Measurements from ENCODE around the gene ZDHHC5. TPM values are rescaled to one million over a fixed set of nuclear protein-coding genes. Genes with fewer than 3 reads are reported as not detected.
"Not testable (repeated sequence)": the region's sequence is repeated elsewhere in the genome, so short reads cannot be mapped to it uniquely, and the experiment has no call there.

The ZDHHC5 gene
- total RNA-seq, 1 experiment from 2014 or later = 51.6 TPM

DNA sequence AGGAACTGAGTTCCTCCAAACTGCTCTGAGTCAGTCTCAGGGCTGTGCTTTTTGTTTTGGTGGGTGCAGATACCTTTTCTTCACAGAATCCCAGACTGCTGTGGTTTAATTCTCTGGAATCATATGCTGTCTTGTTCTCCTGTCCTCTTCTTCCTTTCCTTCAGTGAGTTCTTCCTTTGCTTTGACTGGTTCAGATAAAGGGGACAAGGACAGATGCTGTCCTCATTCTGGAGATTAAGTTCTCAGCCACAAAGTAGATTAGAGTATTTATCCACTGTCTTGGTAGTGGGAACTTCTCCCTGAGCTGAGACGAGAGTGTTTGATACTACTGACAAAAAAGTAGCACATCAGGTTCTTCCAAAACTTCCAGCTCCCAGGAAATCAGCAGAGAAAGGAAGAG is 13.3 kb downstream of the ZDHHC5 start:
- CTCF ChIA-PET = no interaction called here
- H3K36me3 Mint-ChIP-seq = peaks cover 47% of the 10 kb centered on the region
- H3K9me3 Mint-ChIP-seq = peaks cover 3% of the 10 kb centered on the region; the same call in 1 of the 2 replicates
- H3K27me3 Mint-ChIP-seq (ENCODE audit: low read depth) = no peaks in the 10 kb centered on the region
- POLR2A ChIA-PET = no interaction called here
- 0 out of 2 replicates have a peak overlapping the region, but pooled peaks have one; percentile 55 for H3K27ac Mint-ChIP-seq
- ATAC-seq (no peak), DNase-seq (ENCODE audit: low spot score) (no peak)
- H3K4me1 Mint-ChIP-seq = peaks cover 4% of the 10 kb centered on the region; the same call in 1 of the 2 replicates
- H3K4me3 Mint-ChIP-seq = no peak overlapping the region
- no peak for TF ChIP-seq MXD4 (CRISPR knock-in tag; IDR thresholded peaks at IDR 0.05; ENCODE audit: borderline replicate concordance)
- no peak for TF ChIP-seq ZNF396 (CRISPR knock-in tag; IDR thresholded peaks at IDR 0.05; ENCODE audit: borderline replicate concordance)
- TF ChIP-seq RORB (CRISPR knock-in tag; IDR thresholded peaks at IDR 0.05) = no peak
- no peak for TF ChIP-seq HMGA2 (CRISPR knock-in tag; IDR thresholded peaks at IDR 0.05)
- TF ChIP-seq, protein P1, sequence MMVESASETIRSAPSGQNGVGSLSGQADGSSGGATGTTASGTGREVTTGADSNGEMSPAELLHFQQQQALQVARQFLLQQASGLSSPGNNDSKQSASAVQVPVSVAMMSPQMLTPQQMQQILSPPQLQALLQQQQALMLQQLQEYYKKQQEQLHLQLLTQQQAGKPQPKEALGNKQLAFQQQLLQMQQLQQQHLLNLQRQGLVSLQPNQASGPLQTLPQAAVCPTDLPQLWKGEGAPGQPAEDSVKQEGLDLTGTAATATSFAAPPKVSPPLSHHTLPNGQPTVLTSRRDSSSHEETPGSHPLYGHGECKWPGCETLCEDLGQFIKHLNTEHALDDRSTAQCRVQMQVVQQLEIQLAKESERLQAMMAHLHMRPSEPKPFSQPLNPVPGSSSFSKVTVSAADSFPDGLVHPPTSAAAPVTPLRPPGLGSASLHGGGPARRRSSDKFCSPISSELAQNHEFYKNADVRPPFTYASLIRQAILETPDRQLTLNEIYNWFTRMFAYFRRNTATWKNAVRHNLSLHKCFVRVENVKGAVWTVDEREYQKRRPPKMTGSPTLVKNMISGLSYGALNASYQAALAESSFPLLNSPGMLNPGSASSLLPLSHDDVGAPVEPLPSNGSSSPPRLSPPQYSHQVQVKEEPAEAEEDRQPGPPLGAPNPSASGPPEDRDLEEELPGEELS (CRISPR knock-in tag; IDR thresholded peaks at IDR 0.05) = no peak
- no peak for TF ChIP-seq ZNF138 (CRISPR knock-in tag; conservative IDR thresholded peaks at IDR 0.05)
- no peak for TF ChIP-seq OVOL2 (CRISPR knock-in tag; IDR thresholded peaks at IDR 0.05; ENCODE audit: borderline replicate concordance)
- TF ChIP-seq, protein P2, sequence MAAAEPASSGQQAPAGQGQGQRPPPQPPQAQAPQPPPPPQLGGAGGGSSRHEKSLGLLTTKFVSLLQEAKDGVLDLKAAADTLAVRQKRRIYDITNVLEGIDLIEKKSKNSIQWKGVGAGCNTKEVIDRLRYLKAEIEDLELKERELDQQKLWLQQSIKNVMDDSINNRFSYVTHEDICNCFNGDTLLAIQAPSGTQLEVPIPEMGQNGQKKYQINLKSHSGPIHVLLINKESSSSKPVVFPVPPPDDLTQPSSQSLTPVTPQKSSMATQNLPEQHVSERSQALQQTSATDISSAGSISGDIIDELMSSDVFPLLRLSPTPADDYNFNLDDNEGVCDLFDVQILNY (CRISPR knock-in tag; IDR thresholded peaks at IDR 0.05) = no peak
- no peak for TF ChIP-seq FOXJ3 (CRISPR knock-in tag; IDR thresholded peaks at IDR 0.05; ENCODE audit: borderline replicate concordance)
- TF ChIP-seq, protein P3, sequence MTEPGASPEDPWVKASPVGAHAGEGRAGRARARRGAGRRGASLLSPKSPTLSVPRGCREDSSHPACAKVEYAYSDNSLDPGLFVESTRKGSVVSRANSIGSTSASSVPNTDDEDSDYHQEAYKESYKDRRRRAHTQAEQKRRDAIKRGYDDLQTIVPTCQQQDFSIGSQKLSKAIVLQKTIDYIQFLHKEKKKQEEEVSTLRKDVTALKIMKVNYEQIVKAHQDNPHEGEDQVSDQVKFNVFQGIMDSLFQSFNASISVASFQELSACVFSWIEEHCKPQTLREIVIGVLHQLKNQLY (CRISPR knock-in tag; IDR thresholded peaks at IDR 0.05) = no peak
- TF ChIP-seq JAZF1 (CRISPR knock-in tag; IDR thresholded peaks at IDR 0.05) = no peak
- TF ChIP-seq NFYB (CRISPR knock-in tag; conservative IDR thresholded peaks at IDR 0.05; ENCODE audit: low read depth) = no peak
- no peak for TF ChIP-seq IRF2 (CRISPR knock-in tag; IDR thresholded peaks at IDR 0.05; ENCODE audit: borderline replicate concordance, low read depth)
- no peak for TF ChIP-seq SMAD3 (CRISPR knock-in tag; IDR thresholded peaks at IDR 0.05; ENCODE audit: borderline replicate concordance)
- TF ChIP-seq, protein P4, sequence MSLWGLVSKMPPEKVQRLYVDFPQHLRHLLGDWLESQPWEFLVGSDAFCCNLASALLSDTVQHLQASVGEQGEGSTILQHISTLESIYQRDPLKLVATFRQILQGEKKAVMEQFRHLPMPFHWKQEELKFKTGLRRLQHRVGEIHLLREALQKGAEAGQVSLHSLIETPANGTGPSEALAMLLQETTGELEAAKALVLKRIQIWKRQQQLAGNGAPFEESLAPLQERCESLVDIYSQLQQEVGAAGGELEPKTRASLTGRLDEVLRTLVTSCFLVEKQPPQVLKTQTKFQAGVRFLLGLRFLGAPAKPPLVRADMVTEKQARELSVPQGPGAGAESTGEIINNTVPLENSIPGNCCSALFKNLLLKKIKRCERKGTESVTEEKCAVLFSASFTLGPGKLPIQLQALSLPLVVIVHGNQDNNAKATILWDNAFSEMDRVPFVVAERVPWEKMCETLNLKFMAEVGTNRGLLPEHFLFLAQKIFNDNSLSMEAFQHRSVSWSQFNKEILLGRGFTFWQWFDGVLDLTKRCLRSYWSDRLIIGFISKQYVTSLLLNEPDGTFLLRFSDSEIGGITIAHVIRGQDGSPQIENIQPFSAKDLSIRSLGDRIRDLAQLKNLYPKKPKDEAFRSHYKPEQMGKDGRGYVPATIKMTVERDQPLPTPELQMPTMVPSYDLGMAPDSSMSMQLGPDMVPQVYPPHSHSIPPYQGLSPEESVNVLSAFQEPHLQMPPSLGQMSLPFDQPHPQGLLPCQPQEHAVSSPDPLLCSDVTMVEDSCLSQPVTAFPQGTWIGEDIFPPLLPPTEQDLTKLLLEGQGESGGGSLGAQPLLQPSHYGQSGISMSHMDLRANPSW (CRISPR knock-in tag; conservative IDR thresholded peaks at IDR 0.05; ENCODE audit: low read depth) = no peak
- TF ChIP-seq, protein P5, sequence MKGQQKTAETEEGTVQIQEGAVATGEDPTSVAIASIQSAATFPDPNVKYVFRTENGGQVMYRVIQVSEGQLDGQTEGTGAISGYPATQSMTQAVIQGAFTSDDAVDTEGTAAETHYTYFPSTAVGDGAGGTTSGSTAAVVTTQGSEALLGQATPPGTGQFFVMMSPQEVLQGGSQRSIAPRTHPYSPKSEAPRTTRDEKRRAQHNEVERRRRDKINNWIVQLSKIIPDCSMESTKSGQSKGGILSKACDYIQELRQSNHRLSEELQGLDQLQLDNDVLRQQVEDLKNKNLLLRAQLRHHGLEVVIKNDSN (CRISPR knock-in tag; IDR thresholded peaks at IDR 0.05) = no peak
- TF ChIP-seq, protein P6, sequence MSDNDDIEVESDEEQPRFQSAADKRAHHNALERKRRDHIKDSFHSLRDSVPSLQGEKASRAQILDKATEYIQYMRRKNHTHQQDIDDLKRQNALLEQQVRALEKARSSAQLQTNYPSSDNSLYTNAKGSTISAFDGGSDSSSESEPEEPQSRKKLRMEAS (CRISPR knock-in tag; IDR thresholded peaks at IDR 0.05) = no peak
- TF ChIP-seq GRHL2 (CRISPR knock-in tag; IDR thresholded peaks at IDR 0.05; ENCODE audit: insufficient replicate concordance, severe bottlenecking) = no peak

DNA sequence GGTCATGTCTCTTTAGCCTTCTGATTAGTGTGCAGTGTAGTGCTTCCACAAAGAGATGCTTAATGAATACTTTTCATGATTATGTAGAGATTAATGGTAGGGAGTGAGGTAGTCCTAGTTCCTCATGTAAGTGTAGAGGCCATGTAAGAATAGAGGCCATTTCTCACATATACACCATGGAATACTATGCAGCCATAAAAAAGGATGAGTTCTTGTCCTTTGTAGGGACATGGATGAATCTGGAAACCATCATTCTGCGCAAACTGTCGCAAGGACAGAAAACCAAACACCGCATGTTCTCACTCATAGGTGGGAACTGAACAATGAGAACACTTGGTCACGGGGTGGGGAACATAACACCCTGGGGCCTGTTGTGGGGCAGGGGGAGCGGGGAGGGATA is 22.6 kb downstream of the ZDHHC5 start:
- POLR2A ChIA-PET; H3K4me1 Mint-ChIP-seq; H3K27me3 Mint-ChIP-seq (ENCODE audit: low read depth); CTCF ChIA-PET; H3K9me3 Mint-ChIP-seq; DNase-seq (ENCODE audit: low spot score); H3K27ac Mint-ChIP-seq; H3K4me3 Mint-ChIP-seq; ATAC-seq: not testable (repeated sequence)
- H3K36me3 Mint-ChIP-seq = peaks cover 57% of the 10 kb centered on the region

Measured in WTC11 (cell line).